ENCODE measurements around the gene ATP8A1.

ATP8A1 gene

DNA sequence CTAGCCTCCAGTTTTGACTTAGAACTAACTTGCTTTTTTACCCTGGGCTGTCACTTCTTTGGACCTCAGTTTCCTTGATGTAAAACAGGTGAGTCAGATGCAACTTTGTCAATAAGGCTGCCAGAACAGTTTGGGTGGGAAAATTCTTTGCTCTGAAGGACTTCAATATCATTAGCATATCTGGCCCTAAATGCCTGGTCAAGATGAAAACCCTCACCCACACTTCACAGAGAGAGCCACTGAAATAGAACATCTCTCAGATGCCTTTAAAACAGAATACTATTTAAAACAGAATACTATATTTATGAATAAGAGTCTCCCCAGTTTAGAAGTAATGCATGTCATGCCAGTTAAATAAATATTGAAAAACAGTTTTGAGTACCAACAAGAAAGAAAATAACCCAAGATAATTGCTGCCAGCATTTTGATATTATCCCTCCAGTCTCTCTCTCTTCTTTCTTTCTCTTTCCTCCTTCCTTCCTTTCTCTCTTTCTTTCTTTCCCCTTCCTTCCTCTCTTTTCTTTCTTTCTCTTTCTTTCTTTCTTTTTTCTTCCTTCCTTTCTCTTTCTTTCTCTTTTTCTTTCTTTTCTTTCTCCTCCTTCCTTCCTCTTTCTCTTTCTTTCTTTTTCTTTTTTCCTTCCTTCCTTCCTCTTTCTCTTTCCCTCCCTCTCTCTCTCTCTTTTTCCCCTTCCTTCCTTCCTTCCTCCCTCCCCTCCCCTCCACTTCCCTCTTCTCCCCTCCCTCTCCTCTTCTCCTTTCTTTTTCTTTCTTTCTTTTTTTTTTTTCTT, 292.4 kb downstream of the ATP8A1 start:
- DNase-seq (ENCODE audit: low spot score) = no peak

DNA sequence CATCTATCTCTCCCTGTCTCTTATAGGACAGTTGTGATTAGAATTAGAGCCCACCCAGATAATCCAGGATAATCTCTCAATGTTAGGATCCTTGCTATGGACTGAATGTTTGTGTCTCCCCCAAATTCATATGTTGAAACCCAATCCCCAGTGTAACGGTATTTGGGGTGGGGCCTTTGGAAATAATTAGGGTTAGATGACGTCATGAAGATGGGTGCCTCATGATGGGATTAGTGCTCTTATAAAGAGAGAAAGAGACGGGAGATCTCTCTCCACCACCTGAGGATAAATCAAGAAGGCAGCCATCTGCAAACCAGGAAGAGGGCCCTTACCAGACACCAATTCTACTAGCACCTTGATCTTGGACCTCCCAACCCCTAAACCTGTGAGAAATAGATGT, 293.3 kb downstream of the ATP8A1 start:
- no peak for DNase-seq (ENCODE audit: low spot score)

DNA sequence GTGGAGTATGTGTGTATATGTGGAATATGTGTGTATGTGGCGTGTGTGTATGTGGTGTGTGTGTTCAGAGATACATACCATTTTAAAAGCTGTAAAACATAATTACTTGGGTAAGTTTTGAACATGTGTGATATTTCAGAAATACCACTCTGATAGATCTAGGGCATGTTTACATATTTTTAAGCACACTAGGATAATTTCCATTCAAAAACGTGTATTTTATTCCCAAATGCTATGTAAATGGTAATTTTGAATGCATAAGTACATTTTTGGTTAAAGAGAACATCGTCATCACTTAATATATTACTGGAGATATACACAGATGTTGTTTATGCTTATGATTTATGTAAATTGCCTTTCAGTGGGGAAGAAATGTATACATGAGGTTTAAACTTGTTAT, 294.3 kb downstream of the ATP8A1 start:
- no peak for DNase-seq (ENCODE audit: low spot score)

DNA sequence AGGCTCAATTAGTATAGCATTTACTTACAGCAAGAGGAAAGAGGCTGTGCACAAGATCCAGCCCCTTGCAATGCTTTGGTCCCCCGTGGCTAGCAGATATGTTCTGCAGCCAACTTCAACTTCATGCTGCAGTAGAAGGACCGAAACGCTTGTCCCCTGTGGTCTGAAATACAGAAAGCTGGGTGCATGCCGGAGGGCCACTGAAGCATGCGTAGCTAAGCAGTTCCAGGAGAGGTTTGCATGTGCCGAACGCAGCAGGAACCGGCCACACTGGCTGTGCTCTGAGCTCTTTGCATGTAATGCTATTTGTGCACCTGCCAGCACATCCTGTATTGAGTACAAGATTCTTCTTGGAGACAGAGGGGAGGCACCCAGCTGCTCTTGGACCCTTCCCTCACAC, 295.4 kb downstream of the ATP8A1 start:
- no peak for DNase-seq (ENCODE audit: low spot score)

DNA sequence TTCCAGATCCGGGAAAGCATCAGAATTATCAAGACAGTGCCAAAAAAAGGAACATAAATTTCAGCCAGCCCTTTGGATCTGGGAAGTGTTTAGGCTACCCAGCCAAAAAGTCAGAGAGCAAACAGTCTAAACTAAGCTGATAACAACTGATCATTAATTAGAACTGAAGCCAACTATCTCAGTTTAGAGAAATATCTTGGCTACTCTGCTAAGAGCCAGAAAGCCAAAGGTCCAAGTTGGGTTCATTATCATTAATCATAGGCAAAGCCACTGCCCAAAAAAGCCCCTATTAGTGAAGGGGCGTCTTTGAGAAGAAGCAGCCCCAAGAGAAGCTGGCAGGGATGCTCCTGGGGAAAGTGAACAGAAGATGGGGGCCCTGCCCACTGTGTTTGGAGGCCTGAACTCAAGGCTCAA, 296.6 kb downstream of the ATP8A1 start:
- DNase-seq (ENCODE audit: low spot score) = no peak

DNA sequence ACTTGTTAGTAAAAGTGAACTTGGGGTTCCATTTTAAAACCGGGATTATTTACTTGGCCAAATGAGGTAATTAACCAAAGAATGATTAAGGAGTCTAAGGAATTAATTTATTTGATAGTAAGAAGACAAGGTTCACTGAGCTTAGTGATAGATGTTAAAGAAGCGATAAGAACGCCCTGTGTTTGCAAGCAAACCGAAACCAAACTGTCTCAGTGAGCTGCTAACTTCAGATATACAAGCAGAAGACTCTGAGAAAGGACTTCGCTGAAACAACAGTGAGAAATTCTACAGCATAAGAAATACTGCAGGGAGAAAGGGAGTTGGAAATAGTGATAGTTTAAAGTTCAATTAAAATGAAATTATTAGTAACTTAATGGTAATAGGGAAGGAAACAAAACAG, 297.2 kb downstream of the ATP8A1 start:
- no peak for DNase-seq (ENCODE audit: low spot score)
